ENCODE measurements around the gene HOXB4.

HOXB4 gene

DNA sequence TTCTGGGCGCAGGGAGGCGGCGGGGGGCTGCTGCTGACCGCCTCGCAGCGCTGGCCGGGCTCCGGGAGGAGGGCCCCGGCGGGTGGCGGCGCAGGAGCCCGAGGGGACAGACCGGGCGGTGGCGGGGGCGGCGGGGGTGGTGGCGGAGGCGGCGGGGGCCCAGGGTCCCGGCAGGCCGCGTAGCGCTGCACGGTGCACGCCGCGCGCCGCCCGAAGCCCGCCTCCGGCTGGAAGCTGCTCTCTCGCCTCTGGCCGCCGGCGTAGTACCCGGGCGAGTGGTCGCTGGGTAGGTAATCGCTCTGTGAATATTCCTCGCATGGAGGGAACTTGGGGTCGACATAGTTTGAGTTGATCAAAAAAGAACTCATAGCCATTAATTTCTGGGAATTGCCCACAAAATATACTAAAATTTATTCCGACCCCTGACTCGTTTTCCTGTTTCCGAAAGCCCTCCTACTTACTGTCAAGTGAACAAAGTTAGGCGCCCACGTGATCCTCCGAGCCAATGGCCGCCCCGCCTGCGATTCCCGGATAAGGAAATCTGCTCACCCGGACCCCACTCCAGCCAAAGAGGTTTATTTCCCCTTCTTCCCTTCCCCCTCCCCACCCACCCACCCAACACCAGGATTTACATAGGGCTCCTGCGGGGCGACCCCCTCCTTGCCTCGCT lies at the start of gene HOXB4:
HOXB4 (minus strand) TSS at position 405 of the 670 bp plus-strand sequence; CDS start at position 374, 31 bp downstream.
- Mint-ChIP-seq H3K9me3 (no peaks in the 10 kb centered on the region), H3K27ac (peak within 1 kb of the TSS; percentile 60), H3K36me3 (ENCODE audit: low read depth) (no peaks in the 10 kb centered on the region), H3K27me3 (peaks cover 85% of the 10 kb centered on the region), H3K4me3 (peak within 1 kb of the TSS; percentile 68), H3K4me1 (ENCODE audit: low read depth) (peaks cover 56% of the 10 kb centered on the region)
- intact Hi-C loops (cut with micrococcal nuclease) = no loop called here

- peaks cover 98% of the 10 kb centered on the region for H3K27me3 Mint-ChIP-seq
- H3K27ac Mint-ChIP-seq = no peak overlapping the region
- no peak overlapping the region for H3K4me3 Mint-ChIP-seq
- H3K9me3 Mint-ChIP-seq = no peaks in the 10 kb centered on the region
- peaks cover 11% of the 10 kb centered on the region for H3K4me1 Mint-ChIP-seq (ENCODE audit: low read depth)
- H3K36me3 Mint-ChIP-seq (ENCODE audit: low read depth) = no peaks in the 10 kb centered on the region
- intact Hi-C loops (cut with micrococcal nuclease) = no loop called here
These were observed 49.0 kb upstream of the HOXB4 start for GRCh38 chr17:48627118-48627597.

DNA sequence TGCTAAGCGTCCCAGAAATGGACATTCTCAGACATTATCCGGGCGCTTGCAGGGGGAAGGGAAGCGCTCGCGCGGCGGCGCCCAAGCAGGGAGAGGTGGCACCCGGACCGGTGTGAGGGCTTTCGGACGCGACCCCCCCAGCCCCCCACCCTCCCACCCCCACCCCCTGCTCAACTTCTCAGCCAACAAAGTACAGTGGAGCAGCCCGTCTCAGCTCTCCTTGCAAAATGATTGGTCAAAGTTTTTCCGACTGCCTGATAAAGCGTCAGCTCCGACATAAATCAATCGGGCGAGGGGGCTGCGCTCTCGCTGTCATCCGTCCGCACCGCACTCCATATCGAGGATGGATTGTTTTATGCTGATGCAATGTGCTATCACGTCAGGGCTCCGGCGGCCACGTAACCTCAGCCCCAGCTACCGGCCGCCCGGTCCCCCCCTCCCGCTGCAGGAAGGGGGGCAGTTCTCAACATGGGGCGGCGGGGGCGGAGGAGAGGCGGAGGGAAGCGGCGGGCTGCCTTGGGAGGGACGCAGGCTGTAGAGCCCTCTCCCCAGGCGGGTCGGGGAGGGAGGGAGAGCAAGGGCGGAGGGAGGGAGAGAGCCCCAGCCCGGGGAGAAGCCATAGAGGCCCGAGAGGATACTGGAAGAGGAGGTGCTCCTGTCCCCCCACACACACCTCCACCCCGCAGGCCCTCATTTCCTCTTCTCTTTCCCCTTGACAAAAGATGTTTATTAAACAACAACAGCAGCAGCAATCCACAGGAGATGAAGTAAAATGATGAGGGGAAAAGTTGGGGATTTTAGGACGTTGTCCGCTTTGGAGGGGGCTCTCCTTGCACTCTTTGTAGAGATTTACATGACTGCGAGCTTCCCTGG lies 48.3 kb upstream of the HOXB4 start, which contains the start of gene HOXB9:
HOXB9 (minus strand) TSS at position 114 of the 873 bp plus-strand sequence; CDS start at position 25, 89 bp downstream.
- intact Hi-C loops (cut with micrococcal nuclease) = no loop called here
- H3K36me3 Mint-ChIP-seq (ENCODE audit: low read depth) = no peaks in the 10 kb centered on the region
- H3K27me3 Mint-ChIP-seq = peaks cover 98% of the 10 kb centered on the region
- H3K4me3 Mint-ChIP-seq = peak within 1 kb of the TSS; percentile 73
- H3K9me3 Mint-ChIP-seq = no peaks in the 10 kb centered on the region
- H3K4me1 Mint-ChIP-seq (ENCODE audit: low read depth) = peaks cover 11% of the 10 kb centered on the region
- no peak within 1 kb of the TSS for H3K27ac Mint-ChIP-seq

DNA sequence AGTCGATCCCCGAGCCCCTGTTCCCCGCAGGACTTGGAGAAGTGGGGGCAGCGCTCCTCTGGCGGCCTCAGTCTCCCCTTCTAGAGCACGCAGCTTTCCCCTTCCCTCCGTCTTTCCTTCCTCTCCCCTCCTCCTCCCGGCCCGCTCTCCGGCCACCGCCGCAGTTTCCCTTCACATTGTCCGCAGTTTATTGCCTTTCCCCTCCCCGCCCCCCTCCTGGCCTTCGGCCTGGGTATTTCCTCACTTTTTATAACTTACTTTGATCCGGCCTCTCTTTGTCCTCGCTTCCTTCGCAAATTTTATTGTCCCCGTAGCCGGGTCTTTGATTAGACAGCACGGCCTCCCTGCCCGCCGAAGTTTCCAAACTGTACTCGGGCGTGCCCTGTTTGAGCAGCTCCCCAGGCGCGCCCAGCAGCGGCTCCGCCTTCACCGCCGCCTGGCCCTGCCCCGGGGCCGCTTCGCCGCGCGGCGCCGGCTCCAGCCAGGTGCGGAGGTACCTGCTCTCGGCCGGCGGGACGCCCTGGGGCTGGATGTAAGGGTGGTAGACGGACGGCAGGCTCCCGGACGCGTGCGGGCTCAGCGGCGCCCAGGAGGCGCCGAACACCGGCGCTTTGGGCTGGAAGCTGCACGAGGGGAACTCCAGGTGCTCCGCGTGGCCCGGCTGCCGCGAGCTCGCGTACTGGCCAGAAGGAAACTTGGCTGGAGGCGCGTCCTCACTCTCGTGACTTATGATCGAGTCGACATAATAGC lies 47.5 kb upstream of the HOXB4 start:
- Mint-ChIP-seq H3K27me3 (peaks cover 98% of the 10 kb centered on the region), H3K27ac (no peak overlapping the region), H3K9me3 (no peaks in the 10 kb centered on the region), H3K4me1 (ENCODE audit: low read depth) (peaks cover 11% of the 10 kb centered on the region), H3K36me3 (ENCODE audit: low read depth) (no peaks in the 10 kb centered on the region), H3K4me3 (peak overlapping the region; percentile 73)
- intact Hi-C loops (cut with micrococcal nuclease) = no loop called here

DNA sequence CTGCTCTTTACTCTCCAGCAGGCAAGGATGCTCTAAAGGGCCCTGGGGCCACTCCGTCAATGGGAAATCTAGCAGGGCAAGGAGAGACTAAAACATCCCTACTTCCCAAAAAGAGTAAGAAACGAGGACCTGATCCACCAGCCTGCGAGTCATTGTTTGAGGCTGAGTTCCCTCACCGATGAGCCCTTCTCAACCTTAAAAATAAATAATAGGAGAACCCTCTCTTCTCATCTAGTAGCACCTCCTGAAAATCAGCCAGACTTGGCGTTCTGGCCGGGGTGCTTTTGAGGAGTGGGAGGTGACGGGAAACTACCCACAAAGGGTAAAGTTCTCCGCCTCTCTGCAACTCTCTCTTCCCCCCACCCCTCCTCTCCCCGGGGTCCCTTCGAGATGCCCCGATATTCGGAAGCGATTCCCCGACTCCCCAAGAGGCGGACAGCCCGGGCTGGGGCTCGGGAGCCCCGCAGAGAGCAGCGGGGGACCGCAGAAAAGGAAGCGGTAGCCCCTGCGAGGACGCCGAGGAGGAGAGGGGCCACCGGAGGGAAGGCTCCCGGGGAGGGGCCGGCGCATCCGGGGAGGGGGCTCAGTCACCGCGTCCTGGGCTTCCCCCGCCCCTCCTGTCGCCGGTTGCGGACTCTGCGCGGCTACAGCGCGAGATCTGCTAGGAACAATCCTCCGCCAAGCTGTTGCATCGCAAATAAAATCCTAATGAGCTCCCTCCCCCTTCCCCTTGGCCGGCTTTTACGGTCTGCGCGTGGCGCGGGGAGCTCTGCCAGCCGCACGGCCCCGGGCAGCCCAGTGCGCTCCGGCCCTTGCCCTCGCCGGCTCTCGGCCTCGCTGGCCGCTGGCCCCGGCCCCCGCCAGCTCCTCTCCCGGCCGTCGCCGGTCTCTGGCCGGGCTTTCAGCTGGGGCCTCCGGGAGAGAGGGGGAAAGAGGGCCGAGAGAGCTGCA lies 46.7 kb upstream of the HOXB4 start:
- peaks cover 98% of the 10 kb centered on the region for H3K27me3 Mint-ChIP-seq
- peaks cover 11% of the 10 kb centered on the region for H3K4me1 Mint-ChIP-seq (ENCODE audit: low read depth)
- no peaks in the 10 kb centered on the region for H3K36me3 Mint-ChIP-seq (ENCODE audit: low read depth)
- H3K9me3 Mint-ChIP-seq = no peaks in the 10 kb centered on the region
- intact Hi-C loops (cut with micrococcal nuclease) = no loop called here
- H3K4me3 Mint-ChIP-seq = no peak overlapping the region
- no peak overlapping the region for H3K27ac Mint-ChIP-seq

DNA sequence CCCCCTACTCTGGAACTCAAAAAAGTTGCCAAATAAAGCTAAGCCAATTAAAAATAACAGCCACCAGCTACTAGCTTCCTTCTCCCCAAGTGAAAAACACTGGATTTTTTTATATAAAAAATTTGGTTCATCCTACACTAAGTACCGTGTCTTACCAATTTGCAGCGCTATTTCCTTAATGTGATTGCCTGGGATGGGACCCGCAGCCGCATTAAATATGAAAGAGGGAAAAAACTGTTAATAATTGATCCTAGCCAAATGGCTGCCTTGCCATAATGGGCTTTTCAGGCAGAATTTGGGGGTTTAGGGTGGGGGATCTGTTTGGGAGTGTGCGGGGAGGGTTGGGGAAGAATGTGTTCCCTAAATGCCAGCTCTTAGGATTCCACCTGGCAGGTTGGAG lies 46.0 kb upstream of the HOXB4 start:
- intact Hi-C loops (cut with micrococcal nuclease) = no loop called here
- no peak overlapping the region for H3K4me3 Mint-ChIP-seq

DNA sequence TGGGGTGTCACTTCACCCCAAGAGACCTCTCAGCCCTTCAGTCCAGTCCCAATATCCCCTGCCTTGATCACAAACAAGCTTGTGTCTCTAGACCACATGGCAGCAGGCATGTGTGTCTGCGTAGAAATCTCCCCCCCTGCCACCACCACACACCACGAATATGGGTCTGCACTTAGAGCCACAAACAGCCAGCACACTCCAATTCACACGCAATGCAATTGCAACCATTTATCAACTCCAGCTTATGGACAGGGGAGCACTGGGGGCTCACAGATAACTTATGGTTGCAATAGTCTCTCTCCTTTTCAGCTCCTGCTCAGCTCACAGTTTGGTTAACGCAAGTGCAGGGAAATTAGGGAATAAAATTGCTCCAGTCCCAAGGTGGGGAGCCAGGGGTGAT lies 45.4 kb upstream of the HOXB4 start:
- intact Hi-C loops (cut with micrococcal nuclease) = no loop called here
- peaks cover 7% of the 10 kb centered on the region for H3K4me1 Mint-ChIP-seq (ENCODE audit: low read depth)
- no peaks in the 10 kb centered on the region for H3K36me3 Mint-ChIP-seq (ENCODE audit: low read depth)
- no peaks in the 10 kb centered on the region for H3K9me3 Mint-ChIP-seq
- H3K27ac Mint-ChIP-seq = no peak overlapping the region
- peaks cover 99% of the 10 kb centered on the region for H3K27me3 Mint-ChIP-seq
- H3K4me3 Mint-ChIP-seq = no peak overlapping the region

More for the DNA sequence above, 46.0 kb upstream of the HOXB4 start:
- H3K27ac Mint-ChIP-seq = no peak overlapping the region
- peaks cover 11% of the 10 kb centered on the region for H3K4me1 Mint-ChIP-seq (ENCODE audit: low read depth)
- peaks cover 99% of the 10 kb centered on the region for H3K27me3 Mint-ChIP-seq
- no peaks in the 10 kb centered on the region for H3K9me3 Mint-ChIP-seq
- H3K36me3 Mint-ChIP-seq (ENCODE audit: low read depth) = no peaks in the 10 kb centered on the region

DNA sequence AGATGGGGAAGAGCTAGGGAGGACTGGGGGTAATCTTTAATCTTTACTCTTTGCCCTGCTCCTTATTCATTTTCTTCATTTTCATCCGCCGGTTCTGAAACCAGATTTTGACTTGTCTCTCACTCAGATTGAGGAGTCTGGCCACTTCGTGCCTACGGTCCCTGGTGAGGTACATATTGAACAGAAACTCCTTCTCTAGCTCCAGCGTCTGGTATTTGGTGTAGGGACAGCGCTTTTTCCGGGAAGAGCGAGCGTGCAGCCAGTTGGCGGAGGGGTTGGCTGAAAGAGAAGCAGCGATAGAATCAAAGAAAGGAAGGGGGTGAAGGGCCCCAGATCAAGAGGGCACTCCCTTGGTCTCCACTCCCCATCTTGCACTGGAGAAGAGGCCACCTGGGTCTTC lies 44.7 kb upstream of the HOXB4 start:
- H3K4me1 Mint-ChIP-seq (ENCODE audit: low read depth) = peaks cover 7% of the 10 kb centered on the region
- H3K36me3 Mint-ChIP-seq (ENCODE audit: low read depth) = no peaks in the 10 kb centered on the region
- no peaks in the 10 kb centered on the region for H3K9me3 Mint-ChIP-seq
- H3K27ac Mint-ChIP-seq = no peak overlapping the region
- peaks cover 99% of the 10 kb centered on the region for H3K27me3 Mint-ChIP-seq
- intact Hi-C loops (cut with micrococcal nuclease) = no loop called here
- no peak overlapping the region for H3K4me3 Mint-ChIP-seq

GRCh38 chr17:48621410-48622392 lies 43.6 kb upstream of the HOXB4 start:
- no peaks in the 10 kb centered on the region for H3K36me3 Mint-ChIP-seq (ENCODE audit: low read depth)
- H3K27ac Mint-ChIP-seq = no peak overlapping the region

GRCh38 chr17:48620461-48621139 lies 42.5 kb upstream of the HOXB4 start:
- Mint-ChIP-seq H3K36me3 (ENCODE audit: low read depth) (no peaks in the 10 kb centered on the region), H3K27me3 (peaks cover 100% of the 10 kb centered on the region), H3K9me3 (no peaks in the 10 kb centered on the region), H3K4me3 (no peak overlapping the region), H3K27ac (no peak overlapping the region), H3K4me1 (ENCODE audit: low read depth) (peaks cover 4% of the 10 kb centered on the region)
- intact Hi-C loops (cut with micrococcal nuclease) = no loop called here

More at GRCh38 chr17:48621410-48622392, 43.6 kb upstream of the HOXB4 start:
- Mint-ChIP-seq H3K4me1 (ENCODE audit: low read depth) (peaks cover 7% of the 10 kb centered on the region), H3K9me3 (no peaks in the 10 kb centered on the region), H3K27me3 (peaks cover 99% of the 10 kb centered on the region), H3K4me3 (no peak overlapping the region)
- intact Hi-C loops (cut with micrococcal nuclease) = no loop called here

- no peak overlapping the region for H3K27ac Mint-ChIP-seq
- H3K4me1 Mint-ChIP-seq (ENCODE audit: low read depth) = peaks cover 3% of the 10 kb centered on the region
- H3K4me3 Mint-ChIP-seq = no peak overlapping the region
- intact Hi-C loops (cut with micrococcal nuclease) = loop anchor here (2.0 to 10.0 kb wide), 2 partner anchors 313 to 595 kb away; no protein-coding TSS in a partner anchor
- H3K36me3 Mint-ChIP-seq (ENCODE audit: low read depth) = no peaks in the 10 kb centered on the region
- no peaks in the 10 kb centered on the region for H3K9me3 Mint-ChIP-seq
- peaks cover 100% of the 10 kb centered on the region for H3K27me3 Mint-ChIP-seq
These were observed 41.8 kb upstream of the HOXB4 start for GRCh38 chr17:48619826-48620449.

All from dendritic cell treated with granulocyte-macrophage colony-stimulating factor and Interleukin-4, amounts not matched to agents 40 ng/mL and 50 ng/mL, for 4 days (primary cell).